Activated CD4-positive, alpha-beta T cell treated with anti-CD3 and anti-CD28 coated beads for 24 hours (primary cell): Measurements from ENCODE around the gene TYK2.

Experiments used
- DNase-seq, 2 donors: peaks; one replicate each; pipeline ENCODE4 v3.0.0-alpha.2; 2020; ENCODE audit warnings: low read depth in 2 of 2

Gene TYK2

GRCh38 chr19:10309423-10309822, 70.9 kb downstream of the TYK2 start, which contains the start of gene ZGLP1:
ZGLP1 (minus strand) TSS chr19:10309815.
- DNase-seq, result no peak

- no peak for DNase-seq
These were observed 74.0 kb downstream of the TYK2 start for GRCh38 chr19:10306327-10306726.

- no peak for DNase-seq
These were observed 75.1 kb downstream of the TYK2 start for GRCh38 chr19:10305139-10305806.
